ENCODE data around the gene HYAL3.

DNA sequence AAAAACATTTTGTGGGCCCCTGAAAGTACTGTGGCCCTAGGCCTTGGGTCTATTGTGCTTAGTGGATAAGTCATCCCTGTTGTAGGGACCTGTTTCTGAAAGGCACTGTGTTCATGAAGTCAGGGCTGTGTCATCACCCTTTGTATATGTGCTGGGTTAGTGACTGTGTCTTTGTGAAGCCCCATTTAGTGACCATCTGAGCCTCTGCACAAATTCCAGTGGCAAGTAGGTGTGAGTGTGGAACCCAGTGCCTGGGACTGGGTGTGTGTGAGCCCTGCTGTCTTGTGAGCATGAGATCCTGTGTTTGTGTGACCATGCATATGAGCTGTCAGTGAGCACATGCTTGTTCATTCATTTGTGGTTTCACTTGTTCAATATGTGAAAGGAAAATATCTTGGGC lies 5.4 kb upstream of the HYAL3 start:
- TF ChIP-seq, protein P1, sequence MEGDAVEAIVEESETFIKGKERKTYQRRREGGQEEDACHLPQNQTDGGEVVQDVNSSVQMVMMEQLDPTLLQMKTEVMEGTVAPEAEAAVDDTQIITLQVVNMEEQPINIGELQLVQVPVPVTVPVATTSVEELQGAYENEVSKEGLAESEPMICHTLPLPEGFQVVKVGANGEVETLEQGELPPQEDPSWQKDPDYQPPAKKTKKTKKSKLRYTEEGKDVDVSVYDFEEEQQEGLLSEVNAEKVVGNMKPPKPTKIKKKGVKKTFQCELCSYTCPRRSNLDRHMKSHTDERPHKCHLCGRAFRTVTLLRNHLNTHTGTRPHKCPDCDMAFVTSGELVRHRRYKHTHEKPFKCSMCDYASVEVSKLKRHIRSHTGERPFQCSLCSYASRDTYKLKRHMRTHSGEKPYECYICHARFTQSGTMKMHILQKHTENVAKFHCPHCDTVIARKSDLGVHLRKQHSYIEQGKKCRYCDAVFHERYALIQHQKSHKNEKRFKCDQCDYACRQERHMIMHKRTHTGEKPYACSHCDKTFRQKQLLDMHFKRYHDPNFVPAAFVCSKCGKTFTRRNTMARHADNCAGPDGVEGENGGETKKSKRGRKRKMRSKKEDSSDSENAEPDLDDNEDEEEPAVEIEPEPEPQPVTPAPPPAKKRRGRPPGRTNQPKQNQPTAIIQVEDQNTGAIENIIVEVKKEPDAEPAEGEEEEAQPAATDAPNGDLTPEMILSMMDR (IDR thresholded peaks at IDR 0.05; ENCODE audit: insufficient read depth, low read depth, low read length) = no peak
- no peak for TF ChIP-seq EZH2 (IDR thresholded peaks at IDR 0.05; ENCODE audit: insufficient read depth, low read length)

Measured in astrocyte (in vitro differentiated cells and primary cell).